HG03135 (cell line): Measurements from ENCODE around the gene PACRG.

ENCODE experiments used
- ATAC-seq: cut with Tn5 transposase; IDR thresholded peaks from one replicate; pipeline ENCODE4 v1.9.1; 2021; ENCODE audit warnings: mild to moderate bottlenecking, moderate library complexity; ENCODE audit not compliant: unreplicated experiment

The PACRG gene

DNA sequence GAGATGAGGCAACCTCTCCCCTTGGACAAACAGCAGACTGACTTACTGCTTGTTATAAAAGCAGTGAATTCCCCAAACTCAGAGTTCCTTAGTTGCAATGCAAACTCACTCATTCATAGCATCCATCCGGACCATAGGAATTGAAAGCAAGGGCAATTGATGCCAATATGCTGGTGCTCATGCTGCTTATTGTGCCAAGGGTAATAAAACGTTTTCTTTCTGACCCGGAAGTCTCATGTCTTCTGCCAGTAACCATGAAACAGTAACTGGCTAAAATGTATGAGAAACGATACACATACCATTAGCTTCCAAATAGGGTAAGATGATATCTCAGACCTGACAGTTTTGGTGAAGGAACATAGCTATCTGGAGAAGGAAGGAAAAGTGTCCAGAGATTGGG is 18.3 kb upstream of the PACRG start:
- no peak for ATAC-seq

DNA sequence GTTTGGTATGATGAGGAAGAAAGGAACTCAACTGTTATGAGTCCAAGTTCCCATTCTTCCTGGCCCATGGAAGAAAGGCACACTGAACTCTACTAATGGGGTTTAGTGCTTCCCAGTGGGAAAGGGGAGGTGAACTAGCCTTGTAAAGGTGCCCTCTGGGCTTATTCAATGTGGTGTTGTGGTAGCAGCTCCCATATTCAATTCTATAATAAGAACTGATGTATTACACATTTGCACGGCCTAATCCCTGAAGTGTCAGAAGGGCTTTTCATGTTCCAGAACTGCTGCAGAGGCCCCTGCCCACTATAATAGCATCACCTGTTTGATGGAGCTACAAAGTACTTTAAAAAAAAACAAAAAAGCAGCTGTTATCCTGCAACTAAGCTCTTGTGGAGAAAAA is 17.4 kb upstream of the PACRG start:
- no peak for ATAC-seq

DNA sequence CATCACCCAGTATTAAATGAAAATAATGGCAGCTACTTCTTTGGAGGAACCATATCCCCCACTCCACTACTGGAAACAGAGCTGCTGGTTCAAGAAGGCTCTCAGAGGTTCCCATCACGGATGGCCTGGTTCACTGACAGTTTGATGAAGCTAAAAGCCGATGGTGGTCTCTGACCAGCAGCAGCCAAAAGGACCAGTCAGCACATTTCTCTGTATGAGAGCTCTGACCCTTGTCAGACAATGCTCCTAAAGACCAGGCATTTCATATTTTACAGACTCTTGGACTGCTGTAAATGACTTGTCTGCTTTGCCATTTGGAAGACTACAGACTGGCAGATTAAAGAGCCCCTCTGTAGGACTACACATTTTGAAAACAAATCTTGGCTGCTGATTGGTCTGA is 16.8 kb upstream of the PACRG start:
- ATAC-seq = no peak

DNA sequence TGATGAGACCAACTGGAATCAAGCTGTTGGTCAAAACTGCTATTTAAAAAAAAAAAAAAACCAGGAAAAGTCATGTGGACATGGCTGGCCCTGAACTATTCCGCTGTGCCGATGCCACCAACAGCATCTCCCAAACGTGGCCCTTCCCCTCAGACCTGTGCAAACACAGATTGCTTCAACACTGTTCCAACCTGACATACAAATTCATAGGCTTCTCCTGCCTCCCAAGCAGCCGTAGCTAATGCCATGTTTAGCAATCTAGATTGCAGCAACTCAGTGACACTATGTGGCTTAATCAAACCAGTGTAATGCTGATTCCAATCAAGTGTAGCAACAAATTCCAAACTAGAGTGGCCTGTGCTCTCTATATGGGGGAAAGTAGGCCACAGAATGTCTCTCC is 16.4 kb upstream of the PACRG start:
- ATAC-seq = no peak

DNA sequence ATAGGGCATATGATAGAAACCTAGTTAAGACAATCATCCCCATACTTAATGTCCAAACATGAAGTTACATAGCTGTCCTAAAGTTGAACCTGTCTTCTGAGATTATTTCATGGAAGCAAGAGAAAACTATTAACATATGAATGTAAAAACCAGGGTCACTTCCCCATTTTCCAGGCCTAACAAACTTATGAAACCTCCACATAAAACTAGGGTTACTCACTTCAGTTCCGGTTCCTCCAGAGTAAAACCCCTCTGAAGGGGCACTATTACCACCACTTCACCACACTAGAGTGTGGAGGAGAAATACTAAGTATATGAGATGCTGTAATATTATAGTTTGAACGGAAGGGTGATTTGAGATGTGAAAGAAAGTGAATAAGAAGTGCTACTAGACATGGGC is 15.1 kb upstream of the PACRG start:
- ATAC-seq = no peak

DNA sequence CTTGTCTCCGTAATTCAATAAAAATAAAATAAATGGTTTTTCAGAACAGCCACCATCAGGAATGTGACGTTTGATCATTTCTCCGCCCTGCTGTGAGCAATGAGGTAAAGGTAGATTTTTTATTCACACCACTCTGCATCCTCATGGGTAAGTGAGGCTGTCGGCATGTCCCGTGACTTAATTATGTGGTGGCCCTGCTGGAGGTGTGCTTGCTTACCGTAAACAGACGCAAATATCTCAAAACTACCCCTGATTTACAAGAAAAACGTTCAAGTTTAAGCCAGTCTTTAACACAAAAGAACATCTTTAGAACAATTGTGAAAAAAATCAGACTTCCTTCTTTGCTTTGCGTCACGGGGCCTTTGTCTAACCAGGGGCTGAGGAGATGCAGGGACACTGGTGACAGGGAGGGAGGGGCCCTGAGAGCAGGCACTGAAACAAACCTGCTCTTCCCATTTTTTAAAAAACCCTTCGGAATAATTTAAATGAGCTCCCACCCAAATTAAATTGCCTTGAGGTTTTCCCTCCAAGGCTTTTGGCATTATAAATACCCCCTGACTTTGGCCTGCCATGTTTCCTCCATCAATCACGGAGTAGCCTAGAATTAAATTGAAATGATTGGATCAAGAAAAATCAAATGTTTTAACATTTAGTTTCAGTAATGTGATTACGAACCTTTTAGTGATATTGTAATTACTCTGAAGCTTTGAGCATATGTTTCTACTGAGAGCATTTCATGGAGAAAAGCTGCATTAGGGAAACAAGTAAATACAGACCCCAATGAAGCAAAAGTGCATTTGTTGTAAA is 13.6 kb upstream of the PACRG start:
- ATAC-seq = no peak

DNA sequence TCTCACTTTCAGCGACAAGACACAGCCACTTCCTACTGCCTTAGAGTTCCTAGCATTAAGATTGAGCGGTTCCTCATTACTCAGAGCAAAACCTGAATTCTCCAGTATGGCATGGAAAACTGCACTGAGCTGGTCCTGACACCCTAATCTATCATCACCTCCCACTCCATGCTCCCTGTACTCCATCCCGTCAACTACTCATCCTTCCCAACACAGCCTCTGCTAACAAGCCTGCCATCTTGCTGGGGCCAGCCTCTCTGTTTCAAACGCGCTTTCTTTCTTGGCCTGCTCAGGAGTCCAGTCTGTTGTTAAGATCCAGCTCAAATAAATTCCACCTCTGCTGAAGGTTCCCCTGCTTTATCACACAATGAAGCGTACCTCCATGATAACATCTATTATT is 12.2 kb upstream of the PACRG start:
- no peak for ATAC-seq

DNA sequence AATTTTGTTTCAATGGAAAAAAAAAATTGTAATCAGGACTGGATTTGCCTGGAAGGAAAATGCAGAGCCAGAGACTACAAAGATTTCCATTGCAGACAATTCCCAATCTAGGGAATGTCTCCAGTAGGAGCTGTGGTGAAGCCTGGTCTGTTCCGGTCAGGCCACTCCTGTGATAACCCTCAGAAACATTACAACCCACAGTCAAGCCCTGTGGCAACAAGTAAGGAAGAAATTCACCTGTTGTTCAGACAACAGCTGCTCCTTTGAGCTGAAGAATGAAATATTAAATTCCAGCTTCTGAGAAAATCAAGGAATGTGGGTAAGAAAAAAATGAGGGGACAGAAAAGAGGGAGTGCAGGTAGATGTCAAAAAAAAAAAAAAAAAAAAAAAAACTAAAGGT is 8.2 kb upstream of the PACRG start:
- ATAC-seq = no peak

DNA sequence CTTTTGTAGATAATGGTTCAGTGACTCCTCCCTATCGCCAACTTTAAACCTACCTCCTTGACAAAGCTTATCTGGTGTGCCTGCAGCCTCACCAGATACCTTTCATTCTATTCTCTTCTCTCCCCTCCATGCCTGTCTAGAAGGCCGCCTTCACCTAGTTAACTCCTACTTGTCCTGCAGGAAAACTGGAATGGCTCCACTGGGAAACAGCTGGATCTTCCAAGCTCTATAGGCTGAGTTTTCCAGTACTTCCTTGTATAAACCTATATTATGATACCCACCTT is 6.4 kb upstream of the PACRG start:
- no peak for ATAC-seq

DNA sequence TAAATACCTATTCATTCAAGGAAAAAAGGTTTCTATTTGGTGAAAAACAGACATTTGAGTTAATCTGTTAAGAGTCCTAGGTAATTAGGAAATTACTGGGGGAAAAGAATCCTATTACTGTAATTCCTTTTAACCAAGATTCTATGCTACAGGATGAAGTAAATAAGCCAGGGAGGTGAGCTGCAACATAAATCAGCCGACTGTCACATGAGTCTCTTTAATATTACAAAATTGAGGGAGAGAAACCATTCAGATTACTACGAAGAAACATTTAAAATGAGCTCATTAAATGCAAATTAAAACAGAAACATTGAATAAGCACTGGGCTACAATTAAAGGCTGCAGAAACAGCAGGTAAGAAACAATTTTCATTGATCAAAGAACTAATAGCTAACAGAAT is 5.5 kb upstream of the PACRG start:
- ATAC-seq = no peak

DNA sequence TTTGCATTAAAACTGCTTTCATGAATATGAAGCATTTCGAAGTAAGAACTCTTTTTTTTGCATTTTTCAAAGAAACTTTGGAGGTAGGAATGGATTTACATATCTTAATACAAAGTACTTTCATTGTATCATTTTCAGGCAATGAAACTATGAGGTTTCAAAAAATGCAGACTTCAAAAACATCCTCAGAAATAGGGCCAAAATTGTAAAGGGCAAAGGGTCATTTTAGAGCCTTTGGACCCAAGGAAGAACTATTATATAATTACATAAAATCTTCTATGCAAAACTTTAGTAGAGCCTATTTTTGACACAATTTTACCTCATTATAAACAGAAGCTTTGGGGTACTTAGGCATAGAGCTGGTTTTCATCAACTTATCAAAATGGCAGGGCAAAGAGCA is 5.1 kb upstream of the PACRG start:
- no peak for ATAC-seq

DNA sequence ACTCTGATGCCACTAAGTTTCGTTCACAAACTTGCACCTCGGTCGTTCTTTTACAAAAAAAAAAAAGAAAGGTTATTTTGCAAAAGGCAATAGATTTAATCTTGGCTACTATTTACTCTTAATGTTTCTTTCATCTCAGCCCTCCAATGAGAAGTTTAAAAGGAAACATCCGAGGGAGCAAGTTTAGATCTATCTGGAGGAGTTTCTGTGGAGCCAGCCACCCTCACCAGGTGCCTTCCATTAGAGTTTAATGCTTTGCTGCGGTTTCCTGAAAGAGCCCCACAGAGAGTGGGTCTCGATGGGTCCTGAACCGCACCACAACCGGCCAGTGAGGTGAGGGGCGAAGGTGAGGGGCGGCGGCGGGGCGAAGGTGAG is 840 bp upstream of the PACRG start:
- no peak for ATAC-seq

DNA sequence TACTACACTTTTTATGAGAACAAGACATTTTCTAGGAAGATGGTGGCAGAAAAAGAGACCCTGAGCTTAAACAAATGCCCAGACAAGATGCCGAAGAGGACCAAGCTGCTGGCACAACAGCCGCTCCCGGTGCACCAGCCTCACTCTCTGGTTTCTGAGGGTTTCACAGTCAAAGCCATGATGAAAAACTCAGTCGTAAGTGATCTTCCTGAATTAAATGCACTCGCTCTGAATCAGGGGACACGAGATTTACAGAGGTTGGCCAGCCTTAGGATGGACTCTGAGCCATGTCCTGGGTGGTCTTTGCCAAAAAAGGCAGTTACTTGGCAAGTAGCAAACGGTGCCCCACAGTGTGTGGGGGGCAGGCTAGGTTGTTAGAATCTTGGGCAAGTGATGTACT is 423 bp downstream of the PACRG start:
- no peak for ATAC-seq

DNA sequence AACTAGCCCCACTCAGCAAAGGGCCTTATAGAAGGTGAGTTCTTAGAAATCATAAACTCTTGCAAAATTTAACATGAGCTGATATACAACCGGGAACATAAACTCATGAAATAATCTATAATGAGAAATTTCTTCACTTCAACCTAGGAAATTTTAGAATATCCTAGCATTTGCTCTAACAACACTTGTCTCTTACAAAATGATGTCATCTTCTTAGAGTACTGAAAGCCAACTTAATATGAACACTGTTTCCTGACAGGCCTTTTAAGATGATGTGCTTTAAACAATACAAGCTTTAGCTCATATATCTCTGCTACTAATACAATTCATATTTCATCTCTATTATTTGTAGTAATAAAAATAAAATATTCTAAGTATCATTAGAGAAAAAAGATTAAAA is 932 bp downstream of the PACRG start:
- ATAC-seq = no peak

DNA sequence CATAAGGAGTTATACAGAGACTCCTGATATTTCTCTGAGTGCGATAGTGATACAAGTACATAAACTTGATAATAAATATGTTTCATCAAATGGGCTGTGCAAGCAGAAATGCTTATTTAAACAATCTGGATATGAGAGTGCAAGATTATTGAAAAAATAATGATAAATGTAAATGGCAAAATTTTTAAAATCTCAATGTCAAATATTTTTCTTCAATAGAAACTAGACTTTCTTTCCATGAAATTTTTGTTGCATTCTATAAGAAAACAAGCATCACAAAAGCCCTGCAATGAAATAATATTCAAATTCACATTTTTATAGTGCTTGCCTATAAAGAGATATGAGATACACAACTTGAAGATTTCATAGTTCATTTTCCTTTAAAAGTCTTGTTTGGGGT is 2.7 kb downstream of the PACRG start:
- ATAC-seq = no peak

DNA sequence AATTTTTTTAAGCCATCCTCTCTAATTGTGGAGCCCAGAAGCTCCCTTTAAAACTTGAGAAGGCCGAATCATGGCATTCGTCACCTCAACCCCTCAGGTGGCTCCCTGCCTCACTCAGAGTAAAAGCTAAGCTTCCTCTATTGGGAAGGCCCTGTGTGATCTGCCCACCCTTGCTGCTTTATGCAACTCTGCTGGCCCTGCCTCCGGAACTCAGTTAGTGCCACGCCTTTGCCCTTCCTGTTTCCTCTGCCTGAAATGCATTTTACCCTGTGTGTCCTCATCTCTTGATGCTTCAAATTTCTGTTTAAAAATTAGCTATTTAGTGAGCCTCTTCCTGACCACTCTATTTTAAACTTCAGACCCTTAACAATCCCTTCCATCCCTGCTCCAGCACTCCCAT is 5.7 kb downstream of the PACRG start:
- ATAC-seq = no peak

DNA sequence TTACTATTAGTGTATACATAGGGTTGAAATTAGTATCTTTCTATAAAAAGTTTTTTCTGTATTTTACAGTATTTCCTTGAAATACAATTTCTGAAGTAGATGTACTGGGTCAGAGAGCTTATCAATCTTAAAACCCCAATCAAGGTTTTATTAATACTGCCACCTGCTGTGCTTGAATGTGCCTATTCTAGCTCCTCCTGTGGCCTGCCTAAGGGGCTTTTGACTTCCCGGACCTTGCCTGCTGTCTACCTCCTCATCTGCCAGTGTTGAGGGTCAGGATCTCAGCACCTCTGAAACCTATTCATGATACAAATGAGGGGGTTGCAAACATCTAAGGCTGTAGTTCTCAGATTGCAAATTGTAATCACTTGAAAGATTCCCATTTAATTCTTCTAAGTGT is 9.2 kb downstream of the PACRG start:
- no peak for ATAC-seq

DNA sequence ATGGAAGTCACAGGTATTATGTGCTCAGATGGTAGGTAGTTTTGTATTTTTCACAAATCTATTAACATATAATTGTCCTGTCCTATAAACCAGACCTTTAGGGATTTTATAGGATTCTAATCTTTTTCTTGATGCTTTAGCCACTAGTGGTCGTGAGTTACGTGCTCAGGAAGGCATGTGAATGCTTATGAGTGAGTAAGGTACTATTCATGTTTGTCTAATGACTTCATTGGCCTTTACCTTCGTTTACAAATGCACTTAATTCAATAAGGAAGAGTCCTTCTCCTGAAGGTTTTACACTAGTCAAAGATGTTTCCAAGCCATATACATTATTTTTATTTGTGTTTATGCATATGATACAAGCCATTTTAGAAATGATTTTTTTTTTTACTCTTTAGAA is 23.0 kb downstream of the PACRG start:
- ATAC-seq = no peak

DNA sequence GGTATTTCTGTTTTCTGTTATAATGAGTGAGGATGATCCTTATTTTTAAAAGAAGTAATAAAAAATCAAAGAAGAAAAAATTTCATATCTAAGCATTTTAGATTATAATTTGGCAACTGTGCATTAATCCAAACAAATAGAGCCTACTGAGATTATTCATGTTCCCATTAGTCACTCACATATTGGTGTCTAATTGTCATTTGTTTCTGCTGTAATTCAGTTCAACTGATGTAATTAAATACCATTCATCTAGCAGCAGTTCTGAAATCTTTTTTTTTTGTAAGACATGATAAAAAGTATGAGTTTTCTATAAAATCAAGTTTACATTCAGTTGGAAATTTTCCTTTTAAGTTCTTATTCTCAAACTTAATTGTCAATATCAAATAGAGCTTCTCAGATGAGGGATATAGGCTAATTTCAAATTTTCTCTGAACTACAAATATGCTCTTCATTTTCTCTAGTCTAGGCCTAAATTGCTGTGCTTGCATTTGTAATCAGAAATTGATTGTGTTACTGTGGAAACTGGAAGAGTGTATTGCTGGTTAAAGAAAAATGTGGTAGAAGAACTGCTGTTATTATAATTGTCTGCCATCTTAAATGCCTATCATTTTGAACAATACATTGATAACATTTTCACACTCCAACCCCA is 23.6 kb downstream of the PACRG start:
- ATAC-seq = no peak

DNA sequence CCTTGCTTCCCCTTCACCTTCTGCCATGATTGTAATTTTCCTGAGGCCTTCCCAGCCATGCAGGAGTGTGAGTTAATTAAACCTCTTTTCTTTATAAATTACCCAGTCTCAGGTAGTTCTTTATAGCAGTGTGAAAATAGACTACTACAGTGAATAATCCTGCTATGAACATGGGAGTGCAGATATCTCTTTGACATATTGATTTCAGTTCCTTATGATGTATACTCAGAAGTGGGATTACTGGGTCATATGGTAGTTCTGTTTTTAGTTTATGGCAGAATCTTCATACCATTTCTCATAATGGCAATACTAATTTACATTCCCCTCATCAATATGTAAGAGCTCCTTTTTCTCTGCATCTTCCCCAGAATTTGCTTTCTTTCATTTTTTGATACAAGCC is 26.0 kb downstream of the PACRG start:
- ATAC-seq = no peak

DNA sequence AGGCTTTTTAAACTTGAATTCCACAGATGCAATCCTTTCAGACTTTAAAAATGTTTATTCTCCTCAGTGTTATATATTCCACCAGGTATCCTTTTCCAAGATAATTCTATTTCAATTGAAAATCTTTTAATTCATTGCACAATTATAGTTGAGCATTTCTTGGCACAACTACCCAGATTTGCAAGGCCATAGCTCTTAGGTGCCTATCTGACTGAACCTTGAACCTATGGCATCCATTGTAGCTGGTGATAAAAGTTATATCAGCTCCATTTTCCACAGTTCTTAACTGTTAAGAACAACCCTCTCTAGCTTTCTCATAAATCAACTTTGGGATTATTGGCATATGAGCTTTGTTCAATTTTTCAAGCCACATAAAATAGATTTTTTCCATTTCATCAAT is 42.4 kb downstream of the PACRG start:
- no peak for ATAC-seq

DNA sequence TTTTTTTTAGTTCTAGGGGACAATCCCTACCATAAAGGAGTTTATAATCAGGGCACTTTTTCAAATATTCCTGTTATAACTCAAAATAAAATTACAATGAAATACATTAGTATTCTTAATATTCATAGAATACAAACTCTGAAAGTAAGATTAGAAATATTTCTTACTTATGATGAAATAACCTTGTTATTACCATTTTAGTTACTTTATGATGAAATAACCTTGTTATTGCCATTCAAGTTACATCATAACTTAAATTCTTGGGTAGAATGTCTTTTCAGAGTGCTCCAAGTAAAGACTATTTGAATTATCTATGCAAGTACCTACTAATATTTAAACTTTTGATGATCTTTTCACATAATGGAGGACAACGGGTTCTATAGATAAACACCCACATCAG is 43.2 kb downstream of the PACRG start:
- ATAC-seq = no peak

DNA sequence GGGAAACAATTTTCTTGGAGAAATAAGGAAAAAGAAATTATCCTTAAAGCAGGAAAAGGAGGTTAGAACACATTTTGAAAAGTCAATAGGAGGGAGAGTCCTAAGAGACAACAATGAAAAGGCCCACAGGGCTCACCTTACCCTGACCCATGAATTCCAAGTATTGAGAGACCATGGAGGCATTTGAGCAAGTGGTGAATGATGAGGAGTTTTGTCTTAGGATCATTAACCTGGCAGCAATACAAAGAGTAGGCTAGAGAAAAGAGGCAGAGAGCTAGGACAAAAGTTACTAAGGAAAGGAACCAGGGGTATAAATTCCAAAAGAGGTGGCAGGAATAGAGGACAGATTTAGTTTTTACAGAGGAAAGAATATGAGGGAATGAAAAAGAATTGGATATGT is 44.7 kb downstream of the PACRG start:
- no peak for ATAC-seq
